Measurements from ENCODE around the gene DYTN. TPM values are rescaled to one million over a fixed set of nuclear protein-coding genes. Genes with fewer than 3 reads are reported as not detected.

The DYTN gene, protein sequence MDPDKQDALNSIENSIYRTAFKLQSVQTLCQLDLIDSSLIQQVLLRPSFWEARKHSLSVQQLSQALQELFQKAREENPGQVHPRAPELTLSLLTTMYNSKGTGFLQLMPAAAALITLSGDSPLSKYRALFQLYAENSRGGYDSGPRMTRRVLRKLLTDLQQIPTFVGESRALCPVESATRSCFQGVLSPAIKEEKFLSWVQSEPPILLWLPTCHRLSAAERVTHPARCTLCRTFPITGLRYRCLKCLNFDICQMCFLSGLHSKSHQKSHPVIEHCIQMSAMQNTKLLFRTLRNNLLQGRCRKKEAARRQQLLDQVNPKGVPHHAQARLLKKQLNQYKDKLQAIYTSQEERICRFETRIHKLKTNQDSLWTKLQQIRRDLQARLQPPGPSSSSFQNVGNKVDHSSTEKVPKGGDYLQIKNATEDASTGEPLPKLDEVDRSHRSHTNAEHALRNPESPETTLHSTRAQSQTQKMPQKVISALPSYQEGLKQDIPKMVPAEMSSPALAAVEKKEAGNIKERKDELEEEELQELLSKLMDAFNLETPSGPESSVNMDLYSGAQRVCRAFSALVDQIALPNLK
- total RNA-seq: not detected in 2 replicates

DNA sequence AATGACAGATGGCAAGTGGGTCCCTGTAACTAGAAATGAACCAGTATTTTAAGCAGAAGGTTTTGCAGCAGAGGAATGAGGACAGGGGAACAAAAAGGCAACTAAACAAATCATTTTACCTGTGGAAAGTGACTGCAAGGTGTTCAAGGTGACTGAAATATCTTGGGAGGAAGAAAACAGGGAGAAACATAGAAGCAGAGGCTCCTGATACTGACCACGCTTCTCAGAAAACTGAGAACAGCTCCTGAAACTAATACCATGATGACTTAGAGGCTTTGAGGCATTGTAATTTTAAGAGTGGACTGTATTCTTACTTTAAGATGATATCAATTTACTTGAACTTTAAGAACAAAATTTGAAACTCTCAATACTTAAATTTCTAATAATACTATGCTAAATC, at the start of gene DYTN:
Gene DYTN, minus strand, starts transcription at position 101 of the 400 bp plus-strand sequence. CDS start 117 bp downstream, outside the sequence.

GRCh38 chr2:206765242-206766056, 47.3 kb upstream of the DYTN start, which contains the start of the genes FASTKD2 and MDH1B:
FASTKD2 (plus strand) TSS chr2:206765606; CDS start chr2:206766694, 1,088 bp downstream.
MDH1B (minus strand) TSS chr2:206765328; CDS start chr2:206765271, 57 bp downstream.

DNA sequence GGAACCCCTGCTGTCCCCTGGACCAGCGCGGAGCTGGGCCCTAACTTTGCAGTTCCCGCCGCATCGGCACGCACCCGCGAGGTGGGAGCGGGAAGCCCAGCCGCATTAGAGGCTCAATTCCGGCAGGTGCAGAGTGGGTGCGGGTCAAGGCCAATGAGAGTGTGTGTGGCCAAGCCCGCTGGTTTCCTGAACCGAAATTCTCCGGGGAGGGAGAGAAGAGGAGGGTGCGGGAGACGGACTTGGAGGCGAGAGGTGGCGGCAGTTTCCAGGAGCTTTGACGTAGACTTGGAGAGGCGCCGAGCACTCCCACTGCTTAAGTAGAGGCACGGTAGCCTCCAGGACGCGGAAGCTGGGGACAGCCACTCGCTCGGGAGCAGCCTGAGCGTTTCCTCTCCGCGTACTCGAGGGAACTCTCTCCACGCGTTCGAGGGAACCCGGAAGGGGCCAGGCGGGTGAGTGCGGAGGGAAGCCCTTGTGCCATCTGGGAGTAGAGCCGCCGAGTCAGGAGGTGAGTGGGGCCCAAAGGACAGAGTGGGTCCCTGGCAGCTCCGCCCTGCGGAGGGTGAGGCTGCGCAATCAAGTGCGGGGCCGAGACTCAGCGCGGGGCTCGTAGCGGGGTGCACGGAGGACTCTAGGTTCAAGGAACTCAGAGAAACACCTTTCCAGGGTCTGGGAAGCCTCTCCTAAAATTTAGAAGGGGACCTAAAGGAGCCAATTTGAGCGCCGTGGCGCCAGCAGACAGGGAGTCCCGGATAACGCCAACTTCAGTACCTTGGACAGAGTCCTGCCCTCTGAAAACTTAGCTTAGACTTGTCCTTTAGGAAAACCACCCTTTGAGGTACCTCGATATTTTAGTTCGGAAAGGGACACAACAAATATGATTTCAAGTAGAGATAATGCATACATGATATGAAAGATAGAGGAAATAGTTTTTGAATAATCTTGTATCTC, 75.8 kb downstream of the DYTN start, which contains the start of gene FAM237A:
Gene FAM237A, plus strand, starts transcription at position 413 of the 951 bp plus-strand sequence. CDS start 1,750 bp downstream, outside the sequence.

Other genes starting within 250 kb of the DYTN start
- gene FAM237A, start 75.9 kb downstream of the DYTN start, total RNA-seq: not detected in 2 replicates
- gene MDH1B, start 46.9 kb upstream of the DYTN start, total RNA-seq: 0.16 TPM in 1 of 2 replicates, not detected in the other
- gene FASTKD2, start 47.2 kb upstream of the DYTN start, total RNA-seq: 28.0 and 56.0 TPM in 2 replicates
- not detected in 2 replicates for gene CPO, start 221.1 kb upstream of the DYTN start, total RNA-seq

Data from hair follicular keratinocyte (primary cell).